Sciatic nerve (tissue), 1 donor: ENCODE results near the gene DEFB123. TPM values are rescaled to one million over a fixed set of nuclear protein-coding genes. Genes with fewer than 3 reads are reported as not detected.

Source experiments
- total RNA-seq: library from RNA; stranded (reverse); fragmentation: NEBNext Ultra II Directional; extraction: Animal tissue kit (Norgen Biotek cat#: 25700); gene quantifications from one replicate; pipeline ENCODE4 v1.2.1, GENCODE V29; 2021
- donor health status: DM: no; HTN: no; CAD: no.

Gene DEFB123
- total RNA-seq, 1 donor from 2014 or later = not detected

Other genes with a start within 250 kb of the DEFB123 start
- gene DEFB115, start 183.0 kb upstream of the DEFB123 start, total RNA-seq = not detected
- not detected for gene DEFB116, start 132.0 kb upstream of the DEFB123 start, total RNA-seq
- gene DEFB118, start 72.0 kb upstream of the DEFB123 start, total RNA-seq = not detected
- not detected for gene DEFB119, start 50.0 kb upstream of the DEFB123 start, total RNA-seq
- gene DEFB121, start 34.4 kb upstream of the DEFB123 start, total RNA-seq = not detected
- 1.8 TPM for gene DEFB124, start 34.5 kb downstream of the DEFB123 start, total RNA-seq
- 7.2 TPM for gene REM1, start 34.7 kb downstream of the DEFB123 start, total RNA-seq
- gene HM13, start 73.8 kb downstream of the DEFB123 start, total RNA-seq = 106 TPM
- gene ID1, start 164.7 kb downstream of the DEFB123 start, total RNA-seq = 373 TPM
- gene COX4I2, start 197.3 kb downstream of the DEFB123 start, total RNA-seq = 8.3 TPM